GM13976 (cell line): ENCODE data around the gene CA6.
"Not testable (repeated sequence)": the region's sequence is repeated elsewhere in the genome, so short reads cannot be mapped to it uniquely, and the experiment has no call there.

Source experiments
- DNase-seq: peaks from one replicate; pipeline ENCODE4 v3.0.0; 2012; ENCODE audit warnings: low spot score
- CTCF ChIP-seq: IDR thresholded peaks from 2 replicates; pipeline ENCODE4 v1.5.1; 2012; ENCODE audit warnings: borderline replicate concordance, mild to moderate bottlenecking; ENCODE audit not compliant: insufficient read depth; ENCODE audit errors: extremely low read depth, missing control alignments, control extremely low read depth
- in situ Hi-C: fragments of 300-500 bp; cut with MboI; formaldehyde crosslinking; loops from one replicate; pipeline ENCODE4 v1.12.0; 2022; ENCODE audit warnings: low sequenced_read_pairs, mixed read lengths, inconsistent platforms; ENCODE audit not compliant: unreplicated experiment

CA6 gene

GRCh38 chr1:8989061-8989460 lies 43.4 kb downstream of the CA6 start:
- TF ChIP-seq CTCF, result no peak
- in situ Hi-C loops, result no loop called here
- DNase-seq, result no peak

GRCh38 chr1:8989821-8990220 lies 44.2 kb downstream of the CA6 start:
- in situ Hi-C loops, result loop anchor here (10.0 kb wide), 1 partner anchor 55 kb away; no protein-coding TSS in a partner anchor
- DNase-seq, result no peak
- no peak for TF ChIP-seq CTCF

GRCh38 chr1:8992936-8993687 lies 47.4 kb downstream of the CA6 start:
- no peak for TF ChIP-seq CTCF
- in situ Hi-C loops, result loop anchor here (10.0 kb wide), 1 partner anchor 58 kb away; no protein-coding TSS in a partner anchor

GRCh38 chr1:8993962-8994675 lies 48.5 kb downstream of the CA6 start:
- not testable (repeated sequence) for DNase-seq
- in situ Hi-C loops, result loop anchor here (10.0 kb wide), 1 partner anchor 59 kb away; no protein-coding TSS in a partner anchor

More at GRCh38 chr1:8992936-8993687, 47.4 kb downstream of the CA6 start:
- DNase-seq, result no peak

GRCh38 chr1:9001534-9002214 lies 56.0 kb downstream of the CA6 start:
- DNase-seq, in situ Hi-C loops: not testable (repeated sequence)

- in situ Hi-C loops, DNase-seq: not testable (repeated sequence)
Measured at GRCh38 chr1:9002215-9002560, 56.5 kb downstream of the CA6 start.

- in situ Hi-C loops, result no loop called here
- no peak for TF ChIP-seq CTCF
- DNase-seq, result no peak
Measured at GRCh38 chr1:9004031-9004699, 58.5 kb downstream of the CA6 start.
